ENCODE results near the gene EEF1G.

DNA sequence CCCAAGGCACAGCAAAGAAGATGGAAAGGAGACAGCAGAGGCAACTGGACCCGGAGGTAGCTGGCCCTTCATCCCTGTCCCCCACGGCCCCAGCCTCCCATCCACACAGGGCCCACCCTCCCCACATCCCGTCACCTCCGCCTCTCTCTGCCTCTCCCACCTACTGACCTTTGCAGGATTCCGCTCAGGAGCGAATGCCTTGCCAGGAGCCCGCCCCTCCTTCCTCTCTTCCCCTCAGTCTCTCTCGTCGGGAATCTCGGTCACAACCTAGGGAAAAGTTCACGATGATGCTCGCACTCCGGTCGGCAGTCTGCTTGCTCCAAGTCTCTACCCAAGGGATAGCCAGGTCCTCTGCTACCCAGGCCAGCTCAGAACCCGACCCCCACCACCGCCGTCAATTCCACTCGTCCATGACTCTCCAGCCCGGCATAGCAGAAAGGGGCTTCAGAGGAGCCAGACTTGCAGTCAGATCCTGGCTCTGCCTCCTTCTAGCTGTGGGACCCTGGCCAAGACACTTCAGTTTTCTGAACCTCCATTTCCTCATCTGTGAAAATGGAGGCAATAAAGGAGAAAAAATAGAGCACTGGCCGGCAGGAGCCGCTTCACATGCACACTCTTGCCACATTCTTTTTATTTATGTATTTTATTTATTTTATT, 37.3 kb downstream of the EEF1G start:
- TF ChIP-seq, protein P1, sequence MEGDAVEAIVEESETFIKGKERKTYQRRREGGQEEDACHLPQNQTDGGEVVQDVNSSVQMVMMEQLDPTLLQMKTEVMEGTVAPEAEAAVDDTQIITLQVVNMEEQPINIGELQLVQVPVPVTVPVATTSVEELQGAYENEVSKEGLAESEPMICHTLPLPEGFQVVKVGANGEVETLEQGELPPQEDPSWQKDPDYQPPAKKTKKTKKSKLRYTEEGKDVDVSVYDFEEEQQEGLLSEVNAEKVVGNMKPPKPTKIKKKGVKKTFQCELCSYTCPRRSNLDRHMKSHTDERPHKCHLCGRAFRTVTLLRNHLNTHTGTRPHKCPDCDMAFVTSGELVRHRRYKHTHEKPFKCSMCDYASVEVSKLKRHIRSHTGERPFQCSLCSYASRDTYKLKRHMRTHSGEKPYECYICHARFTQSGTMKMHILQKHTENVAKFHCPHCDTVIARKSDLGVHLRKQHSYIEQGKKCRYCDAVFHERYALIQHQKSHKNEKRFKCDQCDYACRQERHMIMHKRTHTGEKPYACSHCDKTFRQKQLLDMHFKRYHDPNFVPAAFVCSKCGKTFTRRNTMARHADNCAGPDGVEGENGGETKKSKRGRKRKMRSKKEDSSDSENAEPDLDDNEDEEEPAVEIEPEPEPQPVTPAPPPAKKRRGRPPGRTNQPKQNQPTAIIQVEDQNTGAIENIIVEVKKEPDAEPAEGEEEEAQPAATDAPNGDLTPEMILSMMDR (IDR thresholded peaks at IDR 0.05): no peak
- no peak for TF ChIP-seq POLR2A (IDR thresholded peaks at IDR 0.05)

All from transverse colon (tissue), 3 donors.